GM12878 (cell line): ENCODE measurements around the gene IL17B. TPM values are rescaled to one million over a fixed set of nuclear protein-coding genes. Genes with fewer than 3 reads are reported as not detected.

Source experiments
- BACH1 ChIP-seq: fragments of 450-650 bp; IDR thresholded peaks from 2 replicates; pipeline ENCODE4 v1.6.1; 2017; ENCODE audit warnings: mild to moderate bottlenecking, borderline replicate concordance
- BCL3 ChIP-seq: IDR thresholded peaks from 2 replicates; pipeline ENCODE4 v1.6.1; 2011; ENCODE audit warnings: borderline replicate concordance, low read depth, mild to moderate bottlenecking, moderate library complexity, low read length; ENCODE audit not compliant: insufficient read depth, poor library complexity, severe bottlenecking
- BHLHE40 ChIP-seq, 2 experiments: fragments of 450-650 bp in 1 of 2; IDR thresholded peaks; 2 replicates each; pipeline ENCODE4 v1.6.1; 2011 to 2017; ENCODE audit warnings: low read depth in 2 of 2, borderline replicate concordance in 1 of 2, improper control_type of control experiment in 1 of 2, low read length in 1 of 2, mild to moderate bottlenecking in 1 of 2
- CHD1 ChIP-seq: IDR thresholded peaks from 2 replicates; pipeline ENCODE4 v1.6.1; 2012; ENCODE audit warnings: low read depth, low read length, improper control_type of control experiment
- FOXM1 ChIP-seq: IDR thresholded peaks from 2 replicates; pipeline ENCODE4 v1.6.1; 2012; ENCODE audit warnings: low read depth, mild to moderate bottlenecking, inconsistent platforms, low read length, moderate library complexity
- GATAD2B ChIP-seq: fragments of 450-650 bp; conservative IDR thresholded peaks from 2 replicates; pipeline ENCODE4 v1.6.1; 2017; ENCODE audit warnings: low read depth, mild to moderate bottlenecking, moderate library complexity
- IRF4 ChIP-seq: IDR thresholded peaks from 2 replicates; pipeline ENCODE4 v1.6.1; 2011; ENCODE audit warnings: low read depth, low read length
- MXI1 ChIP-seq: fragments of 150-350 bp; IDR thresholded peaks from 2 replicates; pipeline ENCODE4 v1.6.1; 2011; ENCODE audit warnings: low read depth, mild to moderate bottlenecking, inconsistent platforms, low read length, improper control_type of control experiment
- MYB ChIP-seq: fragments of 150-350 bp; IDR thresholded peaks from 2 replicates; pipeline ENCODE4 v1.6.1; 2014; ENCODE audit warnings: mild to moderate bottlenecking, low read depth, low read length, borderline replicate concordance
- NKRF ChIP-seq: fragments of 450-650 bp; conservative IDR thresholded peaks from 2 replicates; pipeline ENCODE4 v1.6.1; 2017; ENCODE audit warnings: mild to moderate bottlenecking, moderate library complexity
- POLR2AphosphoS5 ChIP-seq: IDR thresholded peaks from 2 replicates; pipeline ENCODE4 v1.6.1; 2011; ENCODE audit warnings: mild to moderate bottlenecking, low read length, inconsistent platforms
- RB1 ChIP-seq: fragments of 450-650 bp; formaldehyde crosslinking; IDR thresholded peaks from 2 replicates; pipeline ENCODE4 v1.6.1; 2017; ENCODE audit warnings: mild to moderate bottlenecking, borderline replicate concordance
- RCOR1 ChIP-seq: conservative IDR thresholded peaks from 2 replicates; pipeline ENCODE4 v1.6.1; 2012; ENCODE audit warnings: low read depth, low read length, improper control_type of control experiment
- RUNX3 ChIP-seq: IDR thresholded peaks from 2 replicates; pipeline ENCODE4 v1.6.1; 2012; ENCODE audit warnings: low read length, inconsistent platforms
- SIX5 ChIP-seq: IDR thresholded peaks from 2 replicates; pipeline ENCODE4 v1.6.1; 2011; ENCODE audit warnings: mild to moderate bottlenecking, low read depth, low read length, moderate library complexity; ENCODE audit not compliant: severe bottlenecking
- TARDBP ChIP-seq: IDR thresholded peaks from 2 replicates; pipeline ENCODE4 v1.6.1; 2016; ENCODE audit warnings: borderline replicate concordance
- TBL1XR1 ChIP-seq: IDR thresholded peaks from 2 replicates; pipeline ENCODE4 v1.6.1; 2012; ENCODE audit warnings: low read depth, low read length, improper control_type of control experiment
- TCF3 ChIP-seq: IDR thresholded peaks from 2 replicates; pipeline ENCODE4 v1.6.1; 2012; ENCODE audit warnings: low read depth, mild to moderate bottlenecking, low read length, borderline replicate concordance; ENCODE audit not compliant: insufficient read depth
- polyA plus RNA-seq, 11 experiments: library from polyadenylated mRNA; depleted of rRNA in 4 of 11; unstranded in 6 of 11; stranded (reverse) in 5 of 11; fragments of >200 nt; fragmentation: Nextera tagmentation in 4 of 11; fragmentation: Illumina TruSeq in 1 of 11; extraction: Ambion mirVana in 4 of 11; extraction: Trizol in 1 of 11; gene quantifications; 1 replicate in 1 of 11; 2 replicates in 10 of 11; pipeline versions ENCODE4 v1.2.1 to v1.2.3, GENCODE V29; 2011 to 2016; ENCODE audit warnings: inconsistent platforms in 2 of 11, missing spikeins in 2 of 11, low read depth in 1 of 11
- total RNA-seq, 4 experiments: library from RNA; depleted of rRNA in 3 of 4; stranded (reverse); fragments of >200 nt in 3 of 4; fragmentation: Illumina TruSeq in 1 of 4; extraction: Trizol in 1 of 4; gene quantifications; 2 replicates each; pipeline versions ENCODE4 v1.2.1 to v1.2.3, GENCODE V29; 2013 to 2021
- TF ChIP-seq, protein P1 (sequence below): IDR thresholded peaks from 2 replicates; pipeline ENCODE4 v1.6.1; 2012; ENCODE audit warnings: mild to moderate bottlenecking, low read depth, low read length
- TF ChIP-seq, protein P2 (sequence below): IDR thresholded peaks from 2 replicates; pipeline ENCODE4 v1.6.1; 2011; ENCODE audit warnings: borderline replicate concordance, low read depth, mild to moderate bottlenecking, moderate library complexity, mixed read lengths, low read length; ENCODE audit not compliant: insufficient read depth; ENCODE audit errors: extremely low read length
- TF ChIP-seq, protein P3 (sequence below): IDR thresholded peaks from 2 replicates; pipeline ENCODE4 v1.6.1; 2012; ENCODE audit warnings: low read depth, low read length, improper control_type of control experiment

IL17B gene
- total and polyA plus RNA-seq, 10 of the 15 experiments (the other 5 are each of a cell fraction or from before 2014, with no cell fraction given) = not detected

DNA sequence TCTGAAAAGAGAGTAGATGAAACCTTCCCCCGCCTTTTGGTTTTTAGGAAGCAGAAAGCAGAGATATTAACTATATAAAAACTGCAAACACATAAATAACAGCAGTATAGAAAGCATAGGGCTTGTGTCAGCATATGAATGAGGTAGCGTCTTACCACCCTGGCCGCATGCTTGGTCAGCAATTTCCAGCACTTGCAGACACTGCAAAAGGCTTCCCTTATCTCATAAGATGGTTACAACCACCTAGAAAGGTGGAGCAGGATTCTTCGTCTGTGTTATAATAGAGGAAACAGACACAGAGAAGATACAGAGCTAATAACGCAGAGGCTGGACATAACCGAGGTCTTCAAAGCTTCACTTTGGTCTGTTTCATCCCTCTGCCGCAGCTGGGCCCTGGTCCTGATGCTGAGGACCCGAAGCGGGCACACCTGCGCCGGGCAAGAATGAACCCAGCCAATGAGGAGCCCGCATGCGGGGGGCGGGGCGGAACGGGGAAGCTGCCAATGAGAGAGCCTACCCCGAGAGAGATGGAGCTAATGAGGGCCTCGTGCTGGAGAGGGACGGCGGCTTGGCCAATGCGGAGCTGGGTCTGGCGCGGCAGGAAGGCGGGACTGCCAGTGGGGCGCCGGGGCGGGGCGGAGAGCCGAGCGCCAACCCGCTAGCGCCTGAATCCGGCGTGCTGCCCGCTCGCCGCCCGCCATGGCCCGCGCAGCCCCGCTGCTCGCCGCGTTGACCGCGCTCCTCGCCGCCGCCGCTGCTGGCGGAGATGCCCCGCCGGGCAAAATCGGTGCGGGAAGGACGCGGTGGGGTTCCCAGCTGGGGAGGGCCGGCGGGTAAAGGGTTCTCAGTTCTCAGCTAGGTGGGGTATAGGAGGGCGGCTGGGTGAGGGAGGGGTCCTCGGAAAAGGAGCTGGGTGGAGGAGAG, 21.5 kb downstream of the IL17B start, which contains the start of gene PCYOX1L (continued):
- TF ChIP-seq, protein P1, sequence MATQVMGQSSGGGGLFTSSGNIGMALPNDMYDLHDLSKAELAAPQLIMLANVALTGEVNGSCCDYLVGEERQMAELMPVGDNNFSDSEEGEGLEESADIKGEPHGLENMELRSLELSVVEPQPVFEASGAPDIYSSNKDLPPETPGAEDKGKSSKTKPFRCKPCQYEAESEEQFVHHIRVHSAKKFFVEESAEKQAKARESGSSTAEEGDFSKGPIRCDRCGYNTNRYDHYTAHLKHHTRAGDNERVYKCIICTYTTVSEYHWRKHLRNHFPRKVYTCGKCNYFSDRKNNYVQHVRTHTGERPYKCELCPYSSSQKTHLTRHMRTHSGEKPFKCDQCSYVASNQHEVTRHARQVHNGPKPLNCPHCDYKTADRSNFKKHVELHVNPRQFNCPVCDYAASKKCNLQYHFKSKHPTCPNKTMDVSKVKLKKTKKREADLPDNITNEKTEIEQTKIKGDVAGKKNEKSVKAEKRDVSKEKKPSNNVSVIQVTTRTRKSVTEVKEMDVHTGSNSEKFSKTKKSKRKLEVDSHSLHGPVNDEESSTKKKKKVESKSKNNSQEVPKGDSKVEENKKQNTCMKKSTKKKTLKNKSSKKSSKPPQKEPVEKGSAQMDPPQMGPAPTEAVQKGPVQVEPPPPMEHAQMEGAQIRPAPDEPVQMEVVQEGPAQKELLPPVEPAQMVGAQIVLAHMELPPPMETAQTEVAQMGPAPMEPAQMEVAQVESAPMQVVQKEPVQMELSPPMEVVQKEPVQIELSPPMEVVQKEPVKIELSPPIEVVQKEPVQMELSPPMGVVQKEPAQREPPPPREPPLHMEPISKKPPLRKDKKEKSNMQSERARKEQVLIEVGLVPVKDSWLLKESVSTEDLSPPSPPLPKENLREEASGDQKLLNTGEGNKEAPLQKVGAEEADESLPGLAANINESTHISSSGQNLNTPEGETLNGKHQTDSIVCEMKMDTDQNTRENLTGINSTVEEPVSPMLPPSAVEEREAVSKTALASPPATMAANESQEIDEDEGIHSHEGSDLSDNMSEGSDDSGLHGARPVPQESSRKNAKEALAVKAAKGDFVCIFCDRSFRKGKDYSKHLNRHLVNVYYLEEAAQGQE = no peak
- peak; percentile 79; the same call in 1 of the 2 replicates for TF ChIP-seq RB1
- TF ChIP-seq SIX5 = no peak
- TF ChIP-seq TBL1XR1 = no peak
- TF ChIP-seq, protein P2, sequence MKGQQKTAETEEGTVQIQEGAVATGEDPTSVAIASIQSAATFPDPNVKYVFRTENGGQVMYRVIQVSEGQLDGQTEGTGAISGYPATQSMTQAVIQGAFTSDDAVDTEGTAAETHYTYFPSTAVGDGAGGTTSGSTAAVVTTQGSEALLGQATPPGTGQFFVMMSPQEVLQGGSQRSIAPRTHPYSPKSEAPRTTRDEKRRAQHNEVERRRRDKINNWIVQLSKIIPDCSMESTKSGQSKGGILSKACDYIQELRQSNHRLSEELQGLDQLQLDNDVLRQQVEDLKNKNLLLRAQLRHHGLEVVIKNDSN = peak; percentile 21
- TF ChIP-seq, protein P3, sequence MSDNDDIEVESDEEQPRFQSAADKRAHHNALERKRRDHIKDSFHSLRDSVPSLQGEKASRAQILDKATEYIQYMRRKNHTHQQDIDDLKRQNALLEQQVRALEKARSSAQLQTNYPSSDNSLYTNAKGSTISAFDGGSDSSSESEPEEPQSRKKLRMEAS = no peak; the same call in none of the 2 replicates
- no peak for TF ChIP-seq IRF4
- no peak for TF ChIP-seq RCOR1
- TF ChIP-seq BCL3 = no peak
- peak; percentile 69; the same call in 1 of the 2 replicates for TF ChIP-seq POLR2AphosphoS5
- peak; percentile 66 for TF ChIP-seq BACH1
- peak; percentile 9; the same call in 1 of the 2 replicates for TF ChIP-seq RUNX3
- TF ChIP-seq FOXM1 = no peak
- no peak for TF ChIP-seq TARDBP
- TF ChIP-seq MXI1 = no peak; the same call in 1 of the 2 replicates
- TF ChIP-seq BHLHE40 (IDR thresholded peaks at IDR 0.05; ENCODE audit: borderline replicate concordance in 1 of 2, low read depth in 2 of 2, low read length in 1 of 2) = peak; percentile 58 to 87
- TF ChIP-seq GATAD2B = peak; percentile 85
- no peak for TF ChIP-seq TCF3
- peak; percentile 90; the same call in 1 of the 2 replicates for TF ChIP-seq CHD1
- TF ChIP-seq NKRF = peak; percentile 74
- no peak for TF ChIP-seq MYB
